Measurements from ENCODE around the gene CFAP61. TPM values are rescaled to one million over a fixed set of nuclear protein-coding genes. Genes with fewer than 3 reads are reported as not detected.

The CFAP61 gene
- total and polyA plus RNA-seq, 9 of the 15 experiments (the other 6 are each of a cell fraction or from before 2014, with no cell fraction given), result 0.11 TPM; not detected in 8

DNA sequence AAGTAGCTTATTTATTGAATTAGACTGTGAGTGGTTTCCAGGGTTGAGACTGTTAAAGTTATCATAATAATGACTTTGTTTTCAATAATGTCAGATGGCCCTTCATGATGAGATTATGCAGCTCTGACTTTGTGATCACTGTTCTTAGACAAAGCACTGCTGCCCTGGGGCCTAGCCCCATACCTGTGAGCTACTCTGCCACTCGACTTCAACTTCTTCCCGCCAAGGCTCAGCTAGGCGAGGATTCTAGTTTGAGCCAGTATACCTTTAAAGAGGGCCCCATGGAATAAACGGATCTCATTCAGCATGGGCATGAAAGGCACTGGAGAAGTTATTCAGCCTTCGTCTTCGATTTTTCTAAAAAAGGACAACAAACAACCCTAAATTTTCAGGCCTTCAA, 270.6 kb downstream of the CFAP61 start:
- in situ Hi-C loops (cut with MboI) (no loop called here), intact Hi-C loops (cut with micrococcal nuclease) (no loop called here)
- H3K9ac ChIP-seq (ENCODE audit: insufficient read depth in 1 of 2, low read depth in 2 of 2, low read length in 2 of 2), result no peak overlapping the region
- no peaks in the 10 kb centered on the region for H3K79me2 ChIP-seq (ENCODE audit: control insufficient read depth, insufficient read depth, low read length)
- 0% methylated on average over 6 of the region's 6 CpGs for WGBS (ENCODE audit: insufficient coverage, low coverage, missing lambda C conversion rate)
- ChIA-PET CTCF (ENCODE audit: low intra/inter-chr PET ratio) (no interaction called here), POLR2A (interaction anchor here (0.5 to 0.6 kb wide), 2 partner anchors 20 to 471 kb away, joined by 3 read pairs; no protein-coding TSS in a partner anchor)
- H3K9me1 ChIP-seq (ENCODE audit: control insufficient read depth, insufficient read depth, low read length), result no peaks in the 10 kb centered on the region
- H4K20me1 ChIP-seq (replicated peaks; ENCODE audit: control insufficient read depth, insufficient read depth, low read length), result no peaks in the 10 kb centered on the region
- H3K27ac ChIP-seq (ENCODE audit: extremely low read depth, low read depth, low read length), result no peak overlapping the region
- H3K36me3 ChIP-seq (ENCODE audit: control insufficient read depth, insufficient read depth, low read length), result no peaks in the 10 kb centered on the region
- H3K27me3 ChIP-seq (ENCODE audit: control insufficient read depth in 2 of 2, insufficient read depth in 2 of 2, low read length in 2 of 2), result no peaks in the 10 kb centered on the region
- no peaks in the 10 kb centered on the region for H3K4me1 ChIP-seq (replicated peaks in 1 of 2; ENCODE audit: control insufficient read depth in 2 of 2, insufficient read depth in 2 of 2, low read length in 2 of 2)
- no peak overlapping the region for H3K4me3 ChIP-seq
- DNase-seq (ENCODE audit: extremely low read depth in 1 of 4, low spot score in 3 of 4) (no peak), FAIRE-seq (no peak), ATAC-seq (no peak)
- H3K4me2 ChIP-seq (ENCODE audit: insufficient read depth, low read length), result no peak overlapping the region
- no peaks in the 10 kb centered on the region for H3K9me3 ChIP-seq (replicated peaks; ENCODE audit: control insufficient read depth, insufficient read depth, low read depth, low read length)
- no TSS peak for BruUV-seq (replicated peaks)
- H2AFZ ChIP-seq (ENCODE audit: low read depth, low read length), result no peak overlapping the region
- TF ChIP-seq STAG1 (CRISPR knock-in tag; IDR thresholded peaks at IDR 0.05; ENCODE audit: borderline replicate concordance) (no peak), MECOM (CRISPR knock-in tag; IDR thresholded peaks at IDR 0.05) (no peak), ZNF133 (CRISPR knock-in tag; IDR thresholded peaks at IDR 0.05) (no peak), ZNF764 (CRISPR knock-in tag; IDR thresholded peaks at IDR 0.05; ENCODE audit: low read depth) (no peak), MCM3 (IDR thresholded peaks at IDR 0.05) (no peak), ERF (CRISPR knock-in tag; IDR thresholded peaks at IDR 0.05) (no peak), ZNF766 (CRISPR knock-in tag; conservative IDR thresholded peaks at IDR 0.05) (no peak), RBBP5 (IDR thresholded peaks at IDR 0.05; ENCODE audit: borderline replicate concordance, insufficient read depth, low read length, poor library complexity, severe bottlenecking) (no peak), ARID2 (IDR thresholded peaks at IDR 0.05) (no peak), ZEB2 (IDR thresholded peaks at IDR 0.05) (no peak), ETS2 (tag; IDR thresholded peaks at IDR 0.05; ENCODE audit: borderline replicate concordance, poor library complexity, severe bottlenecking) (no peak), ZNF232 (CRISPR knock-in tag; IDR thresholded peaks at IDR 0.05) (no peak)
- TF ChIP-seq, protein P1, sequence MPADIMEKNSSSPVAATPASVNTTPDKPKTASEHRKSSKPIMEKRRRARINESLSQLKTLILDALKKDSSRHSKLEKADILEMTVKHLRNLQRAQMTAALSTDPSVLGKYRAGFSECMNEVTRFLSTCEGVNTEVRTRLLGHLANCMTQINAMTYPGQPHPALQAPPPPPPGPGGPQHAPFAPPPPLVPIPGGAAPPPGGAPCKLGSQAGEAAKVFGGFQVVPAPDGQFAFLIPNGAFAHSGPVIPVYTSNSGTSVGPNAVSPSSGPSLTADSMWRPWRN (IDR thresholded peaks at IDR 0.05; ENCODE audit: low read depth), result no peak
- TF ChIP-seq, protein P2, sequence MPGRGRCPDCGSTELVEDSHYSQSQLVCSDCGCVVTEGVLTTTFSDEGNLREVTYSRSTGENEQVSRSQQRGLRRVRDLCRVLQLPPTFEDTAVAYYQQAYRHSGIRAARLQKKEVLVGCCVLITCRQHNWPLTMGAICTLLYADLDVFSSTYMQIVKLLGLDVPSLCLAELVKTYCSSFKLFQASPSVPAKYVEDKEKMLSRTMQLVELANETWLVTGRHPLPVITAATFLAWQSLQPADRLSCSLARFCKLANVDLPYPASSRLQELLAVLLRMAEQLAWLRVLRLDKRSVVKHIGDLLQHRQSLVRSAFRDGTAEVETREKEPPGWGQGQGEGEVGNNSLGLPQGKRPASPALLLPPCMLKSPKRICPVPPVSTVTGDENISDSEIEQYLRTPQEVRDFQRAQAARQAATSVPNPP (IDR thresholded peaks at IDR 0.05; ENCODE audit: borderline replicate concordance, insufficient read depth, insufficient read length), result no peak
- TF ChIP-seq, protein P3, sequence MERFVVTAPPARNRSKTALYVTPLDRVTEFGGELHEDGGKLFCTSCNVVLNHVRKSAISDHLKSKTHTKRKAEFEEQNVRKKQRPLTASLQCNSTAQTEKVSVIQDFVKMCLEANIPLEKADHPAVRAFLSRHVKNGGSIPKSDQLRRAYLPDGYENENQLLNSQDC (CRISPR knock-in tag; IDR thresholded peaks at IDR 0.05), result no peak
- TF ChIP-seq, protein P4, sequence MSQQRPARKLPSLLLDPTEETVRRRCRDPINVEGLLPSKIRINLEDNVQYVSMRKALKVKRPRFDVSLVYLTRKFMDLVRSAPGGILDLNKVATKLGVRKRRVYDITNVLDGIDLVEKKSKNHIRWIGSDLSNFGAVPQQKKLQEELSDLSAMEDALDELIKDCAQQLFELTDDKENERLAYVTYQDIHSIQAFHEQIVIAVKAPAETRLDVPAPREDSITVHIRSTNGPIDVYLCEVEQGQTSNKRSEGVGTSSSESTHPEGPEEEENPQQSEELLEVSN (IDR thresholded peaks at IDR 0.05; ENCODE audit: borderline replicate concordance in 1 of 2, extremely low read depth in 1 of 2, insufficient read depth in 1 of 2, insufficient read length in 1 of 2, low read depth in 1 of 2, low read length in 1 of 2, poor library complexity in 1 of 2, severe bottlenecking in 1 of 2), result no peak
